ENCODE data around the gene MYLK2.
"Not testable (repeated sequence)": the region's sequence is repeated elsewhere in the genome, so short reads cannot be mapped to it uniquely, and the experiment has no call there.

The MYLK2 gene

GRCh38 chr20:31814142-31814541 lies 5.0 kb upstream of the MYLK2 start:
- H3K4me3 ChIP-seq (ENCODE audit: low read depth, low read length); DNase-seq (ENCODE audit: low read depth): not testable (repeated sequence)

DNA sequence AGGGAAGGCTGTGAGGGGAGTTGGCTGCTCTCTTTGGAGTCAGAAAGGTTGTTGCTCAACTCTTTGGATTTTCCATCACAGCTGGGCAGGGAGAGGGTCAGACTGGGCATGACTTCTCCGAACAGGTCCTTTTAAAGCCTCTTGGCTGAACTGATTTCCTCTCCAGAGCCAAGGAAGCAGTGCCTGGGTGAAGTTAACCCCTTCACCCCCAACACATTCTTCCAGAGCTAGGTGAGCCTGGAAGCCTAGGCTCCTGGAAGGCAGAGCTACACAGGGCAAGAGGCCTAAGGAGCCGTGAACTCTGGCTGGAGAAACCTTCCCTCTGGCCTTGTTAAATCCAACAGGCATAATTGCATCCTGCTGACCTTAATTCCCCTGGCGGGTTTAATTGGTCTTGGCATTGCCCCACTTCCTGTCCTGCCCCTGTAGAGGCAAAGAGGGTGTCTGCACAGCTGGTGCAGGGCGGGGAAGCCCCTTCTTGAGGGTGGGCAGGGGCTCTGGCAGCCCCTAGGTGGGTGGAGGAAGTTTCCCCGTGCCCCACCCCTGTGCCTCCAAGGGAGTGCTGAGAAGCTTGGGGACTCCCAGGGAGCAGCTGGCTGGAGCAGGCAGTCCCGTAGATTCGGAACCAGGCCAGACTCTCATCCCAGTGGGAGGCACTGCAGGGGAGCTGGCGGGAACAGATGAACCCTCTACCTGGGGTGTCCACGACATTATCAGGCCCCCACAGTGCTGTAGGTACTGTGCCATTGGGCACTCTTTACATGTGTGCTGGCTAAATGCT lies 3.6 kb upstream of the MYLK2 start:
- no peak overlapping the region for H3K4me3 ChIP-seq (ENCODE audit: low read depth, low read length)
- DNase-seq (ENCODE audit: low read depth), result no peak

DNA sequence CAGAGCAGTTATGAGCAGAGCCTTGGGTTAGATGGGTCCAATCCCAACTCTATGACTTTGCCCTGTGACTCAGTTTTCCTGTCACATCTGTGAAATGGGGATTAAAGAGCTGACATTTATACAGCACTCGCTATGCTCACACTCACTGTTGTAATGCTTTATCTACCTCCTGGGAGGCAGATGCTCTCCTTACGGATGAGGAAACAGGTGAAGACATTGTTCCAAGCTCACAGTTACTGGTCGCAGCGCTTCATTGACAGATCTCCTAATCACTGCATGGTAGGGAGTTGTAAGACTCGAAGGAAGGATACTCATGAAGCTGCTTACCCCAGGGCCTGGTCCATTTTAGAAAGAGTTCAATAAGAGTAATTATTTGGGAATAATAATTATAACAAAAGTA lies 2.9 kb upstream of the MYLK2 start:
- DNase-seq (ENCODE audit: low read depth), result no peak

GRCh38 chr20:31817461-31817860 lies 1.7 kb upstream of the MYLK2 start:
- no peak for DNase-seq (ENCODE audit: low read depth)
- no peak overlapping the region for H3K4me3 ChIP-seq (ENCODE audit: low read depth, low read length)

More for the DNA sequence above, 2.9 kb upstream of the MYLK2 start:
- H3K4me3 ChIP-seq (ENCODE audit: low read depth, low read length), result no peak overlapping the region

- DNase-seq (ENCODE audit: low read depth), result no peak
- H3K4me3 ChIP-seq (ENCODE audit: low read depth, low read length), result no peak overlapping the region
These were observed 714 bp upstream of the MYLK2 start for GRCh38 chr20:31818376-31818908.

GRCh38 chr20:31820228-31820627 lies 1.1 kb downstream of the MYLK2 start:
- DNase-seq (ENCODE audit: low read depth), result no peak
- H3K4me3 ChIP-seq (ENCODE audit: low read depth, low read length), result no peak overlapping the region

- DNase-seq (ENCODE audit: low read depth), result no peak
- no peak overlapping the region for H3K4me3 ChIP-seq (ENCODE audit: low read depth, low read length)
These were observed 2.3 kb downstream of the MYLK2 start for GRCh38 chr20:31821427-31821826.

DNA sequence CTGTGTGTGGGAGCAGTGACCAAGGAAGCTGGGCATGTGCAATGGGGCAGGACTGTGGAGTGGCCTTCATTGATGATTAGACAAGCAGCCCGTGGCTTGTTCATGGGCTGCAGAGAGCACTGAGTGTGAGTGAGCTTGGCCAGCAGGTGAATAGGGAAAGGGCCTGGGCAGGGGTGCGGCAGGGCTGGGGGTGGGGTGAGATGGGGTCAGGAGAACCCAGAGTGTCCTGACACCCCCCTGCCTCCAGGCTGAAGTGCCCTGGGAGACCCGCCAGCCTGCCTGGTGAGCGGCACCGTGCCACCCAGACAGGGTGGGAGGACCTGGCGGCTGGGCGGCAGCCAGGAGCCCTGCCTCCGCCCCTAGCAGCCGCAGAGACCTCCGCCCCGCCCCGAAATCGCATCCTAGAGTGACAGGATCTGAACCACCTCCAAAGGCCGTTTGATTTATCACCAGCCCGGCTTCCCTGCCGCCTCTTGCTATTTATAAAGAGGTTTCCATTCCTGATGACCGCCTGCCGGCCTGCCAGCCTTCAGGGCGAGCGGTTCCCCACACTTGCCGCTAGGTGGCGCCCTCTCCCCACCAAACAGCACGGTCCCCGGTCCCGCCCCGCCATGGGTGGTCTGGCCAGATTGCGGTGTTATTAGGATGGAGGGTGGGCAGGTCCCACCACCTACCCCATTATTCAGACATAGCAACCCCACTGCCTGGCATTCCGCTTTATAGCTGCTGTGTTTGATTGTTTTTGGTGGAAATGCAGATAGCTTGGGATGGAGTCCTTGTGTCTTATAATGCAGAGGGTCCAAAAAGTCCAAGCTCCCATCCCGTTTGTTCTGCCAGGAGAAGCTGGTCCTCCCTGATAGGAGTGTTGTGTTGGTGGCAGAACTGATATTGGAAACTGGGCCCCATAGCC lies 3.5 kb downstream of the MYLK2 start:
- no peak overlapping the region for H3K4me3 ChIP-seq (ENCODE audit: low read depth, low read length)
- no peak for DNase-seq (ENCODE audit: low read depth)

DNA sequence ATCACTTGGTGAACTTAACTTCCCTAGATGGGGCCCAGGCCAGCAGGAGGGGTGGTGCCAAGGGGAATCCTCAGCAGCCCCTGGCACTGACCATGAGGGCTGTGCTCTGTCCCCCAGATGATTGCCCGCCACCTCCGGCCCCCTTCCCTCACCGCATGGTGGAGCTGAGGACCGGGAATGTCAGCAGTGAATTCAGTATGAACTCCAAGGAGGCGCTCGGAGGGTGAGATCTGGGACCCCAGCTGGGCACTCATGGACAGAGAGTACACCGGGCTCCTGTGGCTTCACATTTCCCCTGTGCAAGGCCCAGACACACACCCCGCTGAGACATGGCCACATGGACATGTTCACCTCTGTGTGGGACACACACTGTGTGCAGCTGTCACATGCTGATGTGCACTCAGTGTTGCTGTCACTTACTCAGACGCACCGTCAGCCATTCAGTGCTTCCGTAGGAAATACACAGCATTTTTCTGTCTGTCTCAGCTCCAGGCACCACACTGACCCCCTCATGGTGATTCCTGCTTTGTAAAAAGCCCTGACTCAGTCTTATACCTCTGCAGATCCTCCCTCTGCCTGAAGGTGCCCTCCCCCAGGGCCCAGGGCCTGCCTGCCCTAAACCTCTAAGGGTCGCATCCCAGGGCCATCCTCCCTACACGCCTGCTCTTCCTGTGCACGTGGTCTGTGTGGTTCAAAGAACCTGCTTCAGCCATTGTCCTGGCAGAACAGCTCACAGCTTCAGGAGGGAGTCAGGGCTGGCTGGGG lies 4.4 kb downstream of the MYLK2 start:
- no peak overlapping the region for H3K4me3 ChIP-seq (ENCODE audit: low read depth, low read length)
- no peak for DNase-seq (ENCODE audit: low read depth)

DNA sequence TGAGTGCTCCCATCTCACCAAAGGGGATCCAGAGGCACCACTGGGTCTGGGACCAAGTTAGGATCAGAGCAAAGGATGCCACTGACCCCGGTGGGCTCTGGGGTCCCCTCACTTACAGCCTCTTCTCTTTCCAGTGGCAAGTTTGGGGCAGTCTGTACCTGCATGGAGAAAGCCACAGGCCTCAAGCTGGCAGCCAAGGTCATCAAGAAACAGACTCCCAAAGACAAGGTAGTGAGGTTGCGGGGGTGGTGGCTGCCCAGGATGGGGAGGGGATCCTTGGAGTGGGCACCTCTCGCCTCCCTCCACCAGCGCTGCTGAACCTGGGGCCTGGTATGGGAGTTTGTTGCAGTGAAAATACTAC lies 4.9 kb downstream of the MYLK2 start:
- DNase-seq (ENCODE audit: low read depth), result no peak
- no peak overlapping the region for H3K4me3 ChIP-seq (ENCODE audit: low read depth, low read length)

- H3K4me3 ChIP-seq (ENCODE audit: low read depth, low read length), result no peak overlapping the region
- no peak for DNase-seq (ENCODE audit: low read depth)
These were observed 5.6 kb downstream of the MYLK2 start for GRCh38 chr20:31824554-31825313.

- H3K4me3 ChIP-seq (ENCODE audit: low read depth, low read length), result no peak overlapping the region
- no peak for DNase-seq (ENCODE audit: low read depth)
These were observed 6.9 kb downstream of the MYLK2 start for GRCh38 chr20:31826074-31826473.

- no peak for DNase-seq (ENCODE audit: low read depth)
- H3K4me3 ChIP-seq (ENCODE audit: low read depth, low read length), result no peak overlapping the region
These were observed 7.9 kb downstream of the MYLK2 start for GRCh38 chr20:31827059-31827458.

DNA sequence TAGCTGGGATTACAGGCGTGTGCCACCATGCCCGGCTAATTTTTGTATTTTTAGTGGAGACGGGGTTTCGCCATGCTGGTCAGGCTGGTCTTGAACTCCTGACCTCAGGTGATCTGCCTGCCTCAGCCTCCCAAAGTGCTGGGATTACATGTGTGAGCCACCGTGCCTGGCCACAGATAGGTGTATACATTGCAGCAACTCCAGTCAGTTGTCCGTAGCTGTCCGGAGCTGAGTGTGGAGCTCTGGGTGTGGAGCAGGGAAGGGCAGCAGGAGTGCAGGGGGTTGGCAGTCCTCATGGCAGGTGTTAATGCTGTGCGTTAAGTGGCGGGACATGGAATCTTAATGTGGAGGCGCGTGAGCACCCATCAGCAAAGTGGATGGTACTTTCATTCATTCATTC lies 8.9 kb downstream of the MYLK2 start:
- not testable (repeated sequence) for H3K4me3 ChIP-seq (ENCODE audit: low read depth, low read length); DNase-seq (ENCODE audit: low read depth)

DNA sequence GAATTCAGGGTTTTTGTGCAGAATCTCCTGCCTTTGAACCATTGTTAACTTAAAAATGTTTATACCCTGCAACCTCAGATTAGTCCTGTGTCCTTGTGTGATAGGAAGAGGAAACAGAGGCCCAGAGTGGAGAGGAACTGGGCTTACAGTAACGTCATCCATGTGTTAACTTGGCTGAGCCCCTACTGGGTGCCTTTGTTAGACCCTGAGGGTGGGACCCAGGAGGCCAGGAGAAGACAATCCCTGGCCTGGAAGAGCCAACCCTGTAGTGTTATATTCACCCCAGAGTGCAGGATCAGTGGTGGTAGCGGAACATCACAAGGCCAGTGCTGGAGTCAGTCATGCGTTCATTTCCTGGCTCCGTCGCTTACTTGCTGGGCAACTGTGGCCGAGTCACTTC lies 10.6 kb downstream of the MYLK2 start:
- H3K4me3 ChIP-seq (ENCODE audit: low read depth, low read length), result no peak overlapping the region
- no peak for DNase-seq (ENCODE audit: low read depth)

- H3K4me3 ChIP-seq (ENCODE audit: low read depth, low read length), result no peak overlapping the region
- no peak for DNase-seq (ENCODE audit: low read depth)
These were observed 11.3 kb downstream of the MYLK2 start for GRCh38 chr20:31830406-31830981.

DNA sequence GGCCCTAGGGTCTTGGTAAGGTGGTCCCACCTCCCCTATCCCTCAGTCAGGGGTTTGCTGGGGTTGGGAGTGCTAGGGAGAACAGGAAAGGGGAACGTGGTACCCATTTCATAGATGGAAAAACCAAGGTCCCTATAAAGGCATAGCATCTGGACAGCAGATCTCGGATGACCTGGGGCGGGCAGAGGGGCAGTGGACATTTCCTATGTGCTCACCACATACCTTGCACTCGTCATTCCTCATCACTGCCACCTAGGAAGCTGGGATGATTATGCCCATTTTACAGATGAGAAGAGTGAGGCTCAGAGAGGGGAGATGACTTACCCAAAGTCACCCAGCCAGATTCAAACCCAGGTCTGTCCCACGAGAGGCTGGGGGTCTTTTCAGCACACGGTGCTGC lies 12.1 kb downstream of the MYLK2 start:
- no peak for DNase-seq (ENCODE audit: low read depth)
- no peak overlapping the region for H3K4me3 ChIP-seq (ENCODE audit: low read depth, low read length)

GRCh38 chr20:31831771-31832306 lies 12.7 kb downstream of the MYLK2 start:
- no peak for DNase-seq (ENCODE audit: low read depth)
- H3K4me3 ChIP-seq (ENCODE audit: low read depth, low read length), result no peak overlapping the region

Measured in skeletal muscle cell (primary cell).